OCI-M2 (cell line): ENCODE measurements around the gene DEF6.
A peak's percentile ranks its signal among the peaks of the same experiment; 100 is the strongest.

Experiments
- DNase-seq: peaks from one replicate; lab custom pipeline; 2025; ENCODE audit not compliant: unreplicated experiment; lab: John Stamatoyannopoulos, UW

DEF6 gene

GRCh38 chr6:35370124-35370741, 72.6 kb downstream of the DEF6 start:
- DNase-seq: peak; percentile 35

DNA sequence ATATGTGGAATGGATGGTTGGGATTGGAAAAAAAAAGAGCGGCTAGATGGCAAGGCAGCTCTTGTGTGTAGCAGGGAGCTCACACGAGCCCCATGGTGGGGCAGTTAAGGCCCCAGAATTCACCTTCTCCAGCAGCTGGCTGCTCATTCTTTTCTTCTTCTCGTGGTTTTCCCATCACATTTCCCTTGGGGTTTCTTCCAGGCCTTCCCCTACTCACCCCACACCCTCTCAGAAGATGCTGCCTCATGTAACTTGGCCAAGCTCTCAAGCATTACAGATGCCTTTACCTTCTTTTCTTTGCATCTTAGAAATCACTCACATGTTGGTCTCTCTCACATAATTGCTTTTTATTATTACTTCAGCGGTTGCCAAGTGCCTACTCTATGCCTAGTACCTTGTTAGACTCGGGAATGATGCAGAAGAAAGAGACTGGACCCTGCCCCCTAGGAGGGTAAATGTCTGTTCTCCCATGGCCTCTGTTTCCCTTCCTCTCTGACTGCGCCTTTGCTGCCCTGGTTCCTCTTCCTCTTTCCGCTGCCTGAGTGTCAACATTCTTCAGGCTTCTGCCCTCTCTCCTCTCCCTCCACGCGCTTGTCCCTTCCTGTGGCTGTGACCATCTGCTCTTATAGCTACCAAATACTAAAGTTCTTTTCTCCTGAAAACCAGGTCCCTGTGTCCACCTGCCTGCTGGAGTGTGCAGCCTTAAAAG, 73.3 kb downstream of the DEF6 start:
- no peak for DNase-seq
